B cell (primary cell): ENCODE results near the gene CPLX1. TPM values are rescaled to one million over a fixed set of nuclear protein-coding genes. Genes with fewer than 3 reads are reported as not detected.

Source experiments
- ATAC-seq: fragments of 200-7000 bp; cut with Tn5 transposase; one replicate; pipeline ENCODE4 v1.10.0; 2021; ENCODE audit warnings: low read depth, mild to moderate bottlenecking, moderate number of reproducible peaks, moderate library complexity
- CTCF ChIA-PET: fragments of 350-600 bp; sonication (Branson Sonifier 250); formaldehyde crosslinking; loops from one replicate; lab custom pipeline; 2021; ENCODE audit warnings: antibody characterized with exemption, inconsistent platforms; lab: Charles Lee
- POLR2A ChIA-PET: fragments of 350-600 bp; sonication (Branson Sonifier 250); formaldehyde crosslinking; loops from one replicate; lab custom pipeline; 2021; ENCODE audit warnings: antibody characterized with exemption; lab: Charles Lee
- DNase-seq: peaks from one replicate; pipeline ENCODE4 v3.0.0; 2013
- H2AFZ ChIP-seq: 2 replicates; pipeline ENCODE4 v1.6.1; 2012; ENCODE audit warnings: mild to moderate bottlenecking, low read depth, low read length; ENCODE audit not compliant: insufficient read depth, poor library complexity, severe bottlenecking
- H3K27ac ChIP-seq, 2 donors: 1 replicate in 1 of 2; 2 replicates in 1 of 2; pipeline ENCODE4 v1.5.1; 2012 to 2013; ENCODE audit warnings: low read length in 2 of 2, mild to moderate bottlenecking in 2 of 2, moderate library complexity in 1 of 2
- H3K27me3 ChIP-seq, 4 experiments: fragments of 200-600 bp in 1 of 4; sonication (generic) in 1 of 4; replicated peaks in 1 of 4; 1 replicate in 2 of 4; 2 replicates in 2 of 4; pipeline versions ENCODE4 v1.6.1 to v1.7.0; 2013 to 2016; ENCODE audit warnings: low read length in 3 of 4, mild to moderate bottlenecking in 2 of 4, mixed read lengths in 1 of 4, moderate library complexity in 1 of 4; ENCODE audit not compliant: insufficient read depth in 4 of 4, control insufficient read depth in 3 of 4; ENCODE audit errors: control extremely low read depth in 1 of 4
- H3K36me3 ChIP-seq, 2 experiments: replicated peaks in 1 of 2; 1 replicate in 1 of 2; 2 replicates in 1 of 2; pipeline versions ENCODE4 v1.6.1 to v1.7.1; 2013; ENCODE audit warnings: low read length in 1 of 2; ENCODE audit not compliant: insufficient read depth in 2 of 2, control insufficient read depth in 1 of 2; ENCODE audit errors: control extremely low read depth in 1 of 2, extremely low read depth in 1 of 2
- H3K4me1 ChIP-seq, 2 donors: fragments of 200-600 bp in 1 of 2; sonication (generic) in 1 of 2; 1 replicate in 1 of 2; 2 replicates in 1 of 2; pipeline versions ENCODE4 v1.5.1 to v1.6.1; 2013 to 2017; ENCODE audit warnings: low read length in 2 of 2; ENCODE audit not compliant: control insufficient read depth in 2 of 2, insufficient read depth in 2 of 2
- H3K4me2 ChIP-seq: replicated peaks from 2 replicates; pipeline ENCODE3; 2012; ENCODE audit warnings: mild to moderate bottlenecking, low read depth, low read length; ENCODE audit not compliant: poor library complexity, severe bottlenecking
- H3K4me3 ChIP-seq, 5 experiments: fragments of 200-600 bp in 1 of 5; sonication (generic) in 1 of 5; 1 replicate in 3 of 5; 2 replicates in 2 of 5; pipeline versions ENCODE4 v1.5.1 to v1.7.0; 2011 to 2016; ENCODE audit warnings: low read length in 4 of 5, mild to moderate bottlenecking in 4 of 5, low read depth in 2 of 5, control low read depth in 1 of 5, moderate library complexity in 1 of 5; ENCODE audit not compliant: insufficient read depth in 1 of 5; ENCODE audit errors: control extremely low read depth in 1 of 5, extremely low read depth in 1 of 5
- H3K79me2 ChIP-seq: fragments of 200-600 bp; sonication (generic); one replicate; pipeline ENCODE4 v1.6.0; 2016; ENCODE audit warnings: low read length; ENCODE audit not compliant: control insufficient read depth, insufficient read depth
- H3K9ac ChIP-seq: fragments of 200-600 bp; sonication (generic); 2 replicates; pipeline ENCODE4 v1.6.1; 2017; ENCODE audit warnings: mild to moderate bottlenecking, low read length, moderate library complexity
- H3K9me3 ChIP-seq, 3 donors: one replicate each; pipeline versions ENCODE4 v1.6.1 to v1.7.1; 2013; ENCODE audit warnings: low read length in 2 of 3; ENCODE audit not compliant: control insufficient read depth in 2 of 3, insufficient read depth in 1 of 3; ENCODE audit errors: control extremely low read depth in 1 of 3
- H4K20me1 ChIP-seq: 2 replicates; pipeline ENCODE4 v1.6.0; 2012; ENCODE audit warnings: mild to moderate bottlenecking, low read length; ENCODE audit not compliant: insufficient read depth, control insufficient read depth, poor library complexity, severe bottlenecking
- H3K27ac Mint-ChIP-seq: one replicate; pipeline ENCODE4 v1.8.0; 2021; ENCODE audit warnings: mixed read lengths
- H3K27me3 Mint-ChIP-seq: one replicate; pipeline ENCODE4 v1.8.0; 2021; ENCODE audit warnings: mixed read lengths
- H3K4me1 Mint-ChIP-seq: one replicate; pipeline ENCODE4 v1.8.0; 2021; ENCODE audit warnings: mixed read lengths
- H3K4me3 Mint-ChIP-seq: one replicate; pipeline ENCODE4 v1.8.0; 2021; ENCODE audit warnings: mixed read lengths
- H3K9me3 Mint-ChIP-seq: one replicate; pipeline ENCODE4 v1.8.0; 2022; ENCODE audit warnings: mixed read lengths; ENCODE audit not compliant: insufficient read depth
- EZH2 ChIP-seq: IDR thresholded peaks from 2 replicates; pipeline ENCODE4 v1.6.1; 2012; ENCODE audit warnings: borderline replicate concordance, low read depth, mild to moderate bottlenecking, moderate library complexity, low read length; ENCODE audit not compliant: insufficient read depth, poor library complexity, severe bottlenecking
- WGBS: methylation state at CpG from one replicate; pipeline ENCODE4 v1.1.5; 2013; ENCODE audit warnings: missing lambda C conversion rate; ENCODE audit not compliant: insufficient coverage; 5-methylcytosine and 5-hydroxymethylcytosine counted together
- intact Hi-C: fragments of 100-400 bp; cut with micrococcal nuclease; formaldehyde crosslinking; loops from one replicate; pipeline ENCODE4 v1.10.0; 2022
- polyA plus RNA-seq: library from polyadenylated mRNA; depleted of rRNA; stranded (reverse); fragments of >200 nt; gene quantifications from 2 replicates; pipeline ENCODE4 v1.2.3, GENCODE V29; 2012
- total RNA-seq, 2 donors: library from RNA; stranded (reverse); fragments of 120-200 nt in 1 of 2; gene quantifications; 1 replicate in 1 of 2; 2 replicates in 1 of 2; pipeline versions ENCODE4 v1.2.3 to v1.2.4, GENCODE V29; 2013 to 2022
- TF ChIP-seq, protein P1 (sequence below): fragments of 200-600 bp; IDR thresholded peaks from one replicate; pipeline ENCODE4 v1.8.0; 2022; ENCODE audit warnings: antibody characterized with exemption, mild to moderate bottlenecking

The CPLX1 gene
- total and polyA plus RNA-seq, 2 donors (not counting 1 experiment from before 2014, with no cell fraction given) = not detected

DNA sequence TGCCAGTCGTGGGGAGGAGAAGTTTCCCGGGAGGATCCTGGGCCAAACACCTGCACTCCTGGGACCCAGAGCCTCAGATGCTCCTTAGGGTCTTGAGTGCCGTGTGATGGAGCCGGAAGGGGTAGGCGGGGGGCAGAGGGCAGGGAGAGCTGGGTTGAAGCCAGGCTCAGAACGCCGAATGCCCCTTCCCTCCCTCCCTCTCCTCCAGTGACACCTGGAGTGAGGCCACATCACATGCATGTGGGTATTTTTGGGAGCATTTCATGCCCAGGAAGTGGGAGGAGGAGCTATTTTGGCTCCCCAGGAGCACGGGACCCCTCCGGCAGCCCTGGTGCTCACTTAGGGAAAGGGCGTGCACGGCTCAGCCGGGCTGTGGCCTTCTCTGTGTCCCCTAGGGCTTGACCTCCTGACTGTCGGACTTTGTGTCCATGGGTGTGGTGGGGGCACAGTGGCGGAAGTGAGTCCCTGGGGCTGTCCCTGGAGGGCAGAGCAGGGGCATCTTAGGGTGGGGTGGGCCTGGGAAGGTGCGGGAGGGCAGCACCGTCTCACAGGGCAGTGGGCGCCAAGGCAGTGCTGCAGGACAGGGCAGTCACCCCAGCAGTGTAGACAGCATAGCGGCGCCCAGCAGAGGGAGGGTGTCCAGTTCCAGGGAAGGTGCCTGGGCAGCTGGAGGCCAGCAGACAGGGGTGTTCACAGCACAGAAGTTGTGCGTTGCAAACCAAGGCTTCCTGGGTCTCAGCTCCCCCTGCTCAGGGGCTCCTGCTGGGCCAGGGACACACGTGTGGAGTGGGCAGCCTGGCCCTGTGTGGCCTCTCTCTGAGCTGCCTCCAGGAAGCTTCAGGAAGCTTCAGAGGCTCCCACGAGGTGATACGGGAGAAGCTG is 4.9 kb upstream of the CPLX1 start:
- 91% methylated on average over 15 of the region's 23 CpGs for WGBS
- no peaks in the 10 kb centered on the region for H3K36me3 ChIP-seq
- H3K4me3 ChIP-seq = no peak overlapping the region
- intact Hi-C loops = no loop called here
- H3K9me3 ChIP-seq = peaks cover 0 to 44% (median 2%) of the 10 kb centered on the region in 3 donors
- H3K4me1 ChIP-seq = peaks cover 0 to 10% of the 10 kb centered on the region in 2 donors
- ChIA-PET POLR2A (no interaction called here), CTCF (no interaction called here)
- H3K79me2 ChIP-seq = no peaks in the 10 kb centered on the region
- H3K27ac ChIP-seq = no peak overlapping the region
- H2AFZ ChIP-seq = no peak overlapping the region
- no peak for ATAC-seq
- Mint-ChIP-seq H3K4me3 (no peak overlapping the region), H3K27me3 (peaks cover 15% of the 10 kb centered on the region), H3K9me3 (no peaks in the 10 kb centered on the region), H3K4me1 (peaks cover 7% of the 10 kb centered on the region), H3K27ac (no peak overlapping the region)
- H4K20me1 ChIP-seq = no peaks in the 10 kb centered on the region
- DNase-seq = no peak
- TF ChIP-seq, protein P1, sequence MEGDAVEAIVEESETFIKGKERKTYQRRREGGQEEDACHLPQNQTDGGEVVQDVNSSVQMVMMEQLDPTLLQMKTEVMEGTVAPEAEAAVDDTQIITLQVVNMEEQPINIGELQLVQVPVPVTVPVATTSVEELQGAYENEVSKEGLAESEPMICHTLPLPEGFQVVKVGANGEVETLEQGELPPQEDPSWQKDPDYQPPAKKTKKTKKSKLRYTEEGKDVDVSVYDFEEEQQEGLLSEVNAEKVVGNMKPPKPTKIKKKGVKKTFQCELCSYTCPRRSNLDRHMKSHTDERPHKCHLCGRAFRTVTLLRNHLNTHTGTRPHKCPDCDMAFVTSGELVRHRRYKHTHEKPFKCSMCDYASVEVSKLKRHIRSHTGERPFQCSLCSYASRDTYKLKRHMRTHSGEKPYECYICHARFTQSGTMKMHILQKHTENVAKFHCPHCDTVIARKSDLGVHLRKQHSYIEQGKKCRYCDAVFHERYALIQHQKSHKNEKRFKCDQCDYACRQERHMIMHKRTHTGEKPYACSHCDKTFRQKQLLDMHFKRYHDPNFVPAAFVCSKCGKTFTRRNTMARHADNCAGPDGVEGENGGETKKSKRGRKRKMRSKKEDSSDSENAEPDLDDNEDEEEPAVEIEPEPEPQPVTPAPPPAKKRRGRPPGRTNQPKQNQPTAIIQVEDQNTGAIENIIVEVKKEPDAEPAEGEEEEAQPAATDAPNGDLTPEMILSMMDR = no peak
- no peak for TF ChIP-seq EZH2
- peaks cover 0 to 39% (median 10%) of the 10 kb centered on the region in 4 experiments for H3K27me3 ChIP-seq
- no peak overlapping the region for H3K4me2 ChIP-seq
- no peak overlapping the region for H3K9ac ChIP-seq
